IPS-11a (cell line): ENCODE data around the gene MSANTD4.
"Not testable (repeated sequence)": the region's sequence is repeated elsewhere in the genome, so short reads cannot be mapped to it uniquely, and the experiment has no call there.

Experiments used
- H3K4me3 ChIP-seq: one replicate; pipeline ENCODE4 v1.5.1; 2013; ENCODE audit warnings: low read depth, low read length, control low read depth

The MSANTD4 gene

GRCh38 chr11:106021967-106022794 is at the start of gene MSANTD4:
TSS of gene MSANTD4 (minus strand) at chr11:106022240. CDS start at chr11:106010917, 11,323 bp downstream.
- peak within 1 kb of the TSS; percentile 92 for H3K4me3 ChIP-seq

GRCh38 chr11:106070606-106071005 is 48.6 kb upstream of the MSANTD4 start:
- no peak overlapping the region for H3K4me3 ChIP-seq

DNA sequence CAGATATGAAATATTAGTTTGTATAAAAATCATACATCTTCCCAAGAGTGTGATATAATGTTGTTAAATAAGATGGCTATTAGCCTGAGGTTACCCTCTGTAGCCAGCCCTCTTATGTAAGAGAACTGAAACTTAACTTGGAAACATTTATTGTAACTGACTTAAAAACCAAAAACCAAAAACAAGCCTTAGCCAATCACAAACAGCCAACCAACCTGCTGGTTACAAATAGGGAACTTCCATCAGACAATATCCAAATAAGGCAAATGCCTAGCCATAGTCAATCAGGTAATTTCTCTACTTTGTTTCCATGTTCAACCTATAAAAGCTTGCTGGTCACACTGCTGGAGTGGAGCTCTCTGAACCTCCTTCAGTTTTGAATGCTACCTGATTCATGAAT is 41.0 kb upstream of the MSANTD4 start:
- H3K4me3 ChIP-seq: no peak overlapping the region

GRCh38 chr11:106061954-106062949 is 40.2 kb upstream of the MSANTD4 start:
- no peak overlapping the region for H3K4me3 ChIP-seq

- H3K4me3 ChIP-seq: no peak overlapping the region
Observed at GRCh38 chr11:106061249-106061784, 39.3 kb upstream of the MSANTD4 start.

DNA sequence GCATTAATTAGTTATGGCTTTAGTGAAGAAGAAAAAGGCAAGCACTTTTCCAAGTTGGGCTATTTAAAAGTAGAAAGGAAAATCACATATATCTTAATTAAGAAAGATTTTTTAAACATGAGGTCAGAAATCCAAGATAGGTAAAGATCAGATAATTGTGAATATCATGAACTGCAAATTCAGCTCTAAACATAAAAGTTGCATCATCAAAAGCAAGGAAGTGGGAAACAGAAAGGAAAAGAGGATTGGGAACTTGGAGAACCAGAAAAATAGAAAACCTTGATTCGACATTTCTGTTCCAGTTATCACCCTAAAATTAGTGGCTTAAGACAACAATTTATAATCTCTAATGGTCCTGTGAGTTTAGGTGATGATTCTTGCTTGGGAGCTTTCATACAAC is 37.6 kb upstream of the MSANTD4 start:
- no peak overlapping the region for H3K4me3 ChIP-seq

- not testable (repeated sequence) for H3K4me3 ChIP-seq
Observed at GRCh38 chr11:106058377-106058776, 36.3 kb upstream of the MSANTD4 start.

GRCh38 chr11:106051103-106051502 is 29.1 kb upstream of the MSANTD4 start:
- no peak overlapping the region for H3K4me3 ChIP-seq

GRCh38 chr11:106049727-106050476 is 27.9 kb upstream of the MSANTD4 start:
- no peak overlapping the region for H3K4me3 ChIP-seq

- no peak overlapping the region for H3K4me3 ChIP-seq
Observed at GRCh38 chr11:106047631-106048030, 25.6 kb upstream of the MSANTD4 start.

DNA sequence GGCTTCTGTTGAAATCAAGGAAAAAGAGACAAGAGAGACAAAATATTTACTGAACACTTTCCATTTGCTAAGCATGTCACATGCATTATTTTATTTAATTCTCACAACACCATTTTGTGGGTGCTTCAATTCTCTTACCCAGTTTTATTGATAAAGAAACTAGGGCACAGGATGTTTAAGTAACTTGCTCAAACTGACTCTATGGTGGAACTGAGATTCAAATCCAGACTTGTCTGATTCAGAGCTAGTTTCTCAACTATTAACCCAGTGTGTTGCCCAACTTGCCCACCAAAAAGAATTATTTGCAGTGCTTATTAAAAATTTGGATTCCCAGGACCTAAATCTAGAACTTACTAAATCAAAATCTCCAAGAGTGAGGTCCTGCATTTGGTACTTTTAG is 21.5 kb upstream of the MSANTD4 start:
- no peak overlapping the region for H3K4me3 ChIP-seq

DNA sequence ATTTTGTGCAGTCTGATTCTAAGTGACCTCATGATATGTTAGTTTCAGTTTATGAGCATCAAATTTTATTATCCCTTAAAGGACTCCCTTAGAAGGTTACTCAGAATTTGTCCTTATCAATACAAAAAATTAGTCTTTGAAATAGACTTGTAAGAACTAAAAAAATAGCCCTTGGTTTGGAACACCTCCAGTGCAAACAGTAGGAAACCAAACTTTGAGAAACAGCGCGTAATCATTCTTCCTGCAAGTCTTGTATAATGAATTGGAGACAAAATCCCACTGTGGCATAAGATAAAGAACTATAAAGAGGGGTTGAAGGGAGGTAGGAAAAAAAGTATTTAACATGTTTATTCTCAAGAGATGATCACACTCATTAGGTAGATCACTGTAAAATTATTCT is 10.8 kb upstream of the MSANTD4 start:
- no peak overlapping the region for H3K4me3 ChIP-seq

GRCh38 chr11:106031936-106032335 is 9.9 kb upstream of the MSANTD4 start:
- no peak overlapping the region for H3K4me3 ChIP-seq

- no peak overlapping the region for H3K4me3 ChIP-seq
Observed at GRCh38 chr11:106031202-106031810, 9.3 kb upstream of the MSANTD4 start.

DNA sequence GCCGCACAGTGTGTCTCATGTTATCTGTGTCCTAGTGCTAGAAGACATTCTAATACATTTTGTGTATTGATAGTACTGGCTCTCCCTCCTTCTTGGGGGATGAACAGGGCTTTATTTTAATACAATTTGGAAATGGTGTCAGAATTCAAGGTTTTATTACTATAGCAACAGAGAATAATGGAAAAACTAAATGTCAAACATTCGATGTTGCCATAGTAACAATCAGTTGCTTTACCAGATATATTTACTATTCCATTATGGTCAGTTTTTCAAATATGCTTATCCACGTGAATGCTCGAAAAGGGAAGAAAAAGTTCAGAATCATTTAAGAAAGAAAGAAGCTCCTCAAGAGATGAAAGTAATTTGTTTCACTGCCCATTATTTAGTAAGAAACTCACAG is 8.6 kb upstream of the MSANTD4 start:
- no peak overlapping the region for H3K4me3 ChIP-seq

DNA sequence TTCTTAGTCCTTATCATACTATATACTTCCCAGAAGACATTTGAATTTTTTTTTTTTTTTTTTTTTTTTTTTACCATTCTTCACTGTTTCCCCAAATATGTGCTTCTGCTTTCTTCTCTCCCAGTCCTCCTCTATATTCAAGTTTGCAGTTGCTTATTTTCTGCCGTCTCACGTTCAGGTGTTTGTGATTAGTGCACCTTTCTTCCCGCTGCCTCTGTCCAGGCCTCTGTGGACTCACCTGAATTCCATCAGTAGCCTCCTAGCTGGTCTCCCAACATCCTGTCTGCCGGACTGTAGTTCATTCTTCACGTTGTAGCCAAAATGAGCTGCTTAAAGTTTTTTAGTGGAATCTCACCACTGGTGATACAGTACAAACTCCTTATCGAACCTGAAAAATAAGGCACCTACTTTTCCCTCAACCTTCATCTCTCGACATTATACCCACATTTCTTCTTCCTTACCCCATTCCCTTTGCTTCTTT is 795 bp upstream of the MSANTD4 start:
- H3K4me3 ChIP-seq: peak overlapping the region; percentile 38

DNA sequence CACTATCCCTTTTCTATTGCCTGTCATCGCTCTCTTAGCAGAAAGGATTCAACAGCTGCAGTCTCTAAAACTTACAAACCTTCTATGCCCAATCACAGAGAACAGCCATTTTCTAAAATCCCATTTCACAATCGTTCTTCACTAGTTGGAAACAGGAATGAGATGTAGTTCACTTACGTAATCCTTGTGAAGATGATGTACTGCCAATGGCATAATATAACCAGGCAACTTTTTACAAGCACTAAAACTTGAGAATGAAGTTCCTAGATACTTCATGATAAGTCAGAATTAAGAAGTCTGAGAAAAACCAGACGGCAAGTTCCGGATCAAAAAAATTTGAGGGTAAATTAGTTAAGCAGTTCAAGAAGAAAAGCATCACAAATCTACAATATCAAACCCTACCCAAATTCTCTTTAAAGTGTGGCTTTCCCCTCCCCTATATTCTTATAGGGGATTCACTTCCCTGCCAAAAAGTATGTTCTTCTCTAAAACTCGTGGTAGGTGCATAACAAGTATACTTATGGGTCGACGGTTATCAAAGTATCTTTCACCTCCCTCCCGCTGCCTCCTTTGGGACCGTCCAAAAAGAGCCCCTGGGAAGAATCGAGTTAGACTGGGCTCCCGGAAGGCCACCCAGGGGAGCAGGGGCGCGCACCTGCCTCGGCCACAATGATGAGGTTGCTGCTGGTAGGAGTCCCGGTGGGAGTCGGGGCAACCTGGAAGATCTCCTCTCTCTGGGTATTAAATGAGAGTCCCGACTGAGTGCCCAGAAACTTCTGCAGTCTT is 666 bp downstream of the MSANTD4 start:
- H3K4me3 ChIP-seq: peak overlapping the region; percentile 92

- no peak overlapping the region for H3K4me3 ChIP-seq
Observed at GRCh38 chr11:106017093-106017492, 4.9 kb downstream of the MSANTD4 start.

GRCh38 chr11:106015066-106015465 is 7.0 kb downstream of the MSANTD4 start:
- no peak overlapping the region for H3K4me3 ChIP-seq
